WTC11 (cell line): ENCODE results near the gene ATP2C1. TPM values are rescaled to one million over a fixed set of nuclear protein-coding genes. Genes with fewer than 3 reads are reported as not detected.
A peak's percentile ranks its signal among the peaks of the same experiment; 100 is the strongest.

Experiments
- ATAC-seq: fragments of 200-7000 bp; cut with Tn5 transposase; 2 replicates; pipeline ENCODE4 v1.10.0; 2021; ENCODE audit warnings: mild to moderate bottlenecking, moderate library complexity
- CTCF ChIA-PET: fragments of 300-600 bp; sonication (Branson Sonifier 250); formaldehyde crosslinking; loops from one replicate; lab custom pipeline; 2021; ENCODE audit warnings: antibody characterized with exemption; lab: Charles Lee
- POLR2A ChIA-PET: fragments of 350-600 bp; sonication (Branson Sonifier 250); formaldehyde crosslinking; loops from one replicate; lab custom pipeline; 2021; ENCODE audit warnings: antibody characterized with exemption; lab: Charles Lee
- DNase-seq: peaks from one replicate; pipeline ENCODE4 v3.0.0; 2021; ENCODE audit warnings: low spot score
- H3K27ac Mint-ChIP-seq: 2 replicates; pipeline ENCODE4 v1.8.0; 2021; ENCODE audit warnings: mixed read lengths
- H3K27me3 Mint-ChIP-seq: 2 replicates; pipeline ENCODE4 v1.8.0; 2021; ENCODE audit warnings: low read depth, mild to moderate bottlenecking, moderate library complexity, mixed read lengths
- H3K36me3 Mint-ChIP-seq: 2 replicates; pipeline ENCODE4 v1.8.0; 2021; ENCODE audit warnings: mixed read lengths
- H3K4me1 Mint-ChIP-seq: 2 replicates; pipeline ENCODE4 v1.8.0; 2022; ENCODE audit warnings: mixed read lengths
- H3K4me3 Mint-ChIP-seq: 2 replicates; pipeline ENCODE4 v1.8.0; 2021; ENCODE audit warnings: mild to moderate bottlenecking, moderate library complexity, mixed read lengths
- H3K9me3 Mint-ChIP-seq: 2 replicates; pipeline ENCODE4 v1.8.0; 2021; ENCODE audit warnings: mixed read lengths
- AFF4 ChIP-seq: sonication (generic); formaldehyde crosslinking; IDR thresholded peaks from 2 replicates; pipeline ENCODE4 v1.8.1; 2023; ENCODE audit warnings: mild to moderate bottlenecking, missing genetic modification reagents, borderline replicate concordance
- CBFB ChIP-seq: sonication (generic); formaldehyde crosslinking; IDR thresholded peaks from 2 replicates; pipeline ENCODE4 v1.8.1; 2022; ENCODE audit warnings: mild to moderate bottlenecking, low read depth, missing genetic modification reagents
- CTCF ChIP-seq: fragments of 200-600 bp; IDR thresholded peaks from 2 replicates; pipeline ENCODE4 v1.8.0; 2022; ENCODE audit warnings: antibody characterized with exemption
- E2F5 ChIP-seq: sonication (generic); formaldehyde crosslinking; IDR thresholded peaks from 2 replicates; pipeline ENCODE4 v1.8.1; 2022; ENCODE audit warnings: mild to moderate bottlenecking, moderate library complexity, missing genetic modification reagents
- FOXK1 ChIP-seq: sonication (generic); formaldehyde crosslinking; IDR thresholded peaks from 2 replicates; pipeline ENCODE4 v1.8.0; 2022; ENCODE audit warnings: mild to moderate bottlenecking, moderate library complexity, missing genetic modification reagents
- FOXP1 ChIP-seq: sonication (generic); formaldehyde crosslinking; IDR thresholded peaks from 2 replicates; pipeline ENCODE4 v1.8.0; 2022; ENCODE audit warnings: missing genetic modification reagents, mild to moderate bottlenecking, moderate library complexity, borderline replicate concordance
- FOXP4 ChIP-seq: sonication (generic); formaldehyde crosslinking; IDR thresholded peaks from 2 replicates; pipeline ENCODE4 v1.8.0; 2022; ENCODE audit warnings: mild to moderate bottlenecking, missing genetic modification reagents
- GTF2I ChIP-seq: fragments of 250-450 bp; sonication (Bioruptor Pico); conservative IDR thresholded peaks from 2 replicates; pipeline ENCODE4 v1.4.0; 2021; ENCODE audit warnings: mild to moderate bottlenecking
- JAZF1 ChIP-seq: fragments of 250-450 bp; sonication (Bioruptor Pico); IDR thresholded peaks from 2 replicates; pipeline ENCODE4 v1.9.0; 2021; ENCODE audit warnings: moderate library complexity, mild to moderate bottlenecking, inconsistent platforms
- KAT7 ChIP-seq: sonication (generic); formaldehyde crosslinking; IDR thresholded peaks from 2 replicates; pipeline ENCODE4 v1.8.1; 2023; ENCODE audit warnings: missing genetic modification reagents, mild to moderate bottlenecking, borderline replicate concordance
- NFE2L1 ChIP-seq: sonication (generic); formaldehyde crosslinking; IDR thresholded peaks from 2 replicates; pipeline ENCODE4 v1.8.1; 2023; ENCODE audit warnings: missing genetic modification reagents
- NR1H2 ChIP-seq: sonication (generic); formaldehyde crosslinking; IDR thresholded peaks from 2 replicates; pipeline ENCODE4 v1.9.0; 2021; ENCODE audit warnings: mild to moderate bottlenecking, moderate library complexity, missing genetic modification reagents
- NR3C1 ChIP-seq: sonication (generic); formaldehyde crosslinking; conservative IDR thresholded peaks from 2 replicates; pipeline ENCODE4 v1.8.1; 2023; ENCODE audit warnings: low read depth, mild to moderate bottlenecking, missing genetic modification reagents
- OVOL2 ChIP-seq: fragments of 250-450 bp; sonication (Bioruptor Pico); IDR thresholded peaks from 2 replicates; pipeline ENCODE4 v1.9.0; 2021; ENCODE audit warnings: mild to moderate bottlenecking, borderline replicate concordance
- SMAD3 ChIP-seq: sonication (generic); formaldehyde crosslinking; IDR thresholded peaks from 2 replicates; pipeline ENCODE4 v1.8.0; 2022; ENCODE audit warnings: missing genetic modification reagents, mild to moderate bottlenecking, borderline replicate concordance
- TEAD4 ChIP-seq: sonication (generic); formaldehyde crosslinking; IDR thresholded peaks from 2 replicates; pipeline ENCODE4 v1.8.0; 2022; ENCODE audit warnings: mild to moderate bottlenecking, missing genetic modification reagents
- USF2 ChIP-seq: sonication (generic); formaldehyde crosslinking; IDR thresholded peaks from 2 replicates; pipeline ENCODE4 v1.8.1; 2023; ENCODE audit warnings: mild to moderate bottlenecking, missing genetic modification reagents, moderate library complexity
- ZBTB43 ChIP-seq: sonication (generic); formaldehyde crosslinking; IDR thresholded peaks from 2 replicates; pipeline ENCODE4 v1.8.1; 2023; ENCODE audit warnings: mild to moderate bottlenecking, missing genetic modification reagents
- ZNF138 ChIP-seq: sonication (generic); formaldehyde crosslinking; conservative IDR thresholded peaks from 2 replicates; pipeline ENCODE4 v1.8.1; 2022; ENCODE audit warnings: mild to moderate bottlenecking, moderate library complexity, missing genetic modification reagents
- ZNF219 ChIP-seq: sonication (generic); formaldehyde crosslinking; IDR thresholded peaks from 2 replicates; pipeline ENCODE4 v1.8.0; 2023; ENCODE audit warnings: missing genetic modification reagents, mild to moderate bottlenecking, borderline replicate concordance
- ZNF396 ChIP-seq: fragments of 250-450 bp; sonication (Bioruptor Pico); IDR thresholded peaks from 2 replicates; pipeline ENCODE4 v1.8.0; 2021; ENCODE audit warnings: mild to moderate bottlenecking, moderate library complexity, borderline replicate concordance
- ZNF423 ChIP-seq: fragments of 250-450 bp; sonication (Bioruptor Pico); IDR thresholded peaks from 2 replicates; pipeline ENCODE4 v2.1.2; 2022; ENCODE audit warnings: mild to moderate bottlenecking, moderate library complexity
- total RNA-seq: library from RNA; stranded (reverse); gene quantifications from 3 replicates; pipeline ENCODE4 v1.2.3, GENCODE V29; 2021

The ATP2C1 gene
- total RNA-seq, 1 experiment from 2014 or later = 62.5 TPM

- peak; percentile 46 for DNase-seq
- Mint-ChIP-seq H3K9me3 (no peaks in the 10 kb centered on the region), H3K4me3 (peak overlapping the region; percentile 87), H3K27me3 (no peaks in the 10 kb centered on the region), H3K27ac (peak overlapping the region; percentile 78), H3K4me1 (peaks cover 36% of the 10 kb centered on the region), H3K36me3 (no peaks in the 10 kb centered on the region)
- ChIA-PET CTCF (interaction anchor here (0.7 to 3.2 kb wide), 19 partner anchors 10 to 412 kb away, joined by 3 to 36 read pairs (median 5); partner anchors contain the start of gene PIK3R4), POLR2A (interaction anchor here (1.8 to 2.6 kb wide), 2 partner anchors 43 to 145 kb away, joined by 6 to 14 read pairs; partner anchors contain the start of gene PIK3R4)
- ATAC-seq = peak; percentile 14
- TF ChIP-seq CBFB (no peak), KAT7 (CRISPR knock-in tag) (no peak), CTCF (peak; percentile 51), GTF2I (no peak)
Observed at GRCh38 chr3:130892759-130893375, 1.0 kb upstream of the ATP2C1 start.

- CTCF ChIA-PET = interaction anchor here (0.6 to 3.2 kb wide), 20 partner anchors 11 to 618 kb away, joined by 3 to 36 read pairs (median 5); partner anchors contain the start of gene PIK3R4
- no peaks in the 10 kb centered on the region for H3K9me3 Mint-ChIP-seq
- DNase-seq (peak; percentile 50), ATAC-seq (peak; percentile 16)
- TF ChIP-seq ZNF396 (CRISPR knock-in tag) (no peak), FOXP4 (CRISPR knock-in tag) (no peak), FOXP1 (CRISPR knock-in tag) (no peak), NFE2L1 (CRISPR knock-in tag) (no peak), AFF4 (no peak), JAZF1 (no peak), E2F5 (CRISPR knock-in tag) (no peak), USF2 (CRISPR knock-in tag) (no peak), ZNF138 (CRISPR knock-in tag) (no peak), ZNF423 (no peak), TEAD4 (CRISPR knock-in tag) (no peak), FOXK1 (no peak), NR3C1 (CRISPR knock-in tag) (no peak), ZBTB43 (CRISPR knock-in tag) (no peak), ZNF219 (CRISPR knock-in tag) (no peak), NR1H2 (no peak), OVOL2 (CRISPR knock-in tag) (no peak), SMAD3 (CRISPR knock-in tag) (no peak)
- H3K4me1 Mint-ChIP-seq = peaks cover 51% of the 10 kb centered on the region
- peak overlapping the region; percentile 39 for H3K27ac Mint-ChIP-seq
- H3K27me3 Mint-ChIP-seq = no peaks in the 10 kb centered on the region
- H3K4me3 Mint-ChIP-seq = peak overlapping the region; percentile 87
- POLR2A ChIA-PET = interaction anchor here (0.5 to 2.6 kb wide), 9 partner anchors 25 to 487 kb away, joined by 3 to 14 read pairs (median 4); partner anchors contain the start of genes NUDT16 and PIK3R4
- H3K36me3 Mint-ChIP-seq = no peaks in the 10 kb centered on the region
Observed at GRCh38 chr3:130894130-130894985, 474 bp downstream of the ATP2C1 start.
